Liver (tissue), 9 donors: Measurements from ENCODE around the gene RAF1. TPM values are rescaled to one million over a fixed set of nuclear protein-coding genes. Genes with fewer than 3 reads are reported as not detected.
"Not testable (repeated sequence)": the region's sequence is repeated elsewhere in the genome, so short reads cannot be mapped to it uniquely, and the experiment has no call there.

Source experiments
- DNase-seq: peaks from one replicate; pipeline ENCODE4 v3.0.0-alpha.2; 2017; ENCODE audit warnings: low spot score
- H3K27ac ChIP-seq, 2 donors: one replicate each; pipeline ENCODE4 v1.7.0; 2013; ENCODE audit warnings: inconsistent platforms in 2 of 2, low read length in 2 of 2, control low read depth in 1 of 2, low read depth in 1 of 2, mild to moderate bottlenecking in 1 of 2
- H3K27me3 ChIP-seq, 4 donors: one replicate each; pipeline versions ENCODE4 v1.6.1 to v1.7.0; 2013; ENCODE audit warnings: low read length in 3 of 4, inconsistent platforms in 1 of 4, mild to moderate bottlenecking in 1 of 4, moderate library complexity in 1 of 4; ENCODE audit not compliant: control insufficient read depth in 4 of 4, insufficient read depth in 4 of 4
- H3K36me3 ChIP-seq, 4 donors: one replicate each; pipeline versions ENCODE4 v1.6.1 to v1.7.0; 2013; ENCODE audit warnings: low read length in 3 of 4, mild to moderate bottlenecking in 3 of 4, low read depth in 1 of 4, moderate library complexity in 1 of 4; ENCODE audit not compliant: control insufficient read depth in 4 of 4, insufficient read depth in 3 of 4
- H3K4me1 ChIP-seq, 4 donors: one replicate each; pipeline versions ENCODE4 v1.6.1 to v1.7.0; 2013; ENCODE audit warnings: low read length in 3 of 4, mild to moderate bottlenecking in 3 of 4, moderate library complexity in 1 of 4; ENCODE audit not compliant: control insufficient read depth in 4 of 4, insufficient read depth in 4 of 4
- H3K4me3 ChIP-seq, 3 donors: one replicate each; pipeline versions ENCODE4 v1.6.1 to v1.7.0; 2013; ENCODE audit warnings: low read length in 3 of 3, control low read depth in 1 of 3, low read depth in 1 of 3, mild to moderate bottlenecking in 1 of 3
- H3K9ac ChIP-seq, 2 donors: one replicate each; pipeline ENCODE4 v1.7.0; 2013; ENCODE audit warnings: low read length in 2 of 2, mild to moderate bottlenecking in 2 of 2, moderate library complexity in 2 of 2, control low read depth in 1 of 2, low read depth in 1 of 2
- H3K9me3 ChIP-seq, 4 donors: one replicate each; pipeline versions ENCODE4 v1.6.1 to v1.7.0; 2013; ENCODE audit warnings: low read length in 3 of 4; ENCODE audit not compliant: control insufficient read depth in 4 of 4
- FOXA1 ChIP-seq: IDR thresholded peaks from 2 replicates; pipeline ENCODE4 v1.6.1; 2016; ENCODE audit warnings: antibody characterized with exemption
- HNF4G ChIP-seq: IDR thresholded peaks from 2 replicates; pipeline ENCODE4 v1.6.1; 2016; ENCODE audit warnings: antibody characterized with exemption
- JUND ChIP-seq, 2 donors: IDR thresholded peaks; 2 replicates each; pipeline ENCODE4 v1.6.1; 2016; ENCODE audit warnings: antibody characterized with exemption in 2 of 2
- WGBS: extraction: QIAGEN DNeasy Blood & Tissue Kit; methylation state at CpG from one replicate; pipeline ENCODE4 v1.1.7; 2013; 5-methylcytosine and 5-hydroxymethylcytosine counted together
- polyA plus RNA-seq, 2 donors: library from polyadenylated mRNA; stranded (reverse) in 1 of 2; unstranded in 1 of 2; fragments of 200-250 nt in 1 of 2; fragments of >200 nt in 1 of 2; fragmentation: Nextera tagmentation in 1 of 2; extraction: Ambion mirVana in 1 of 2; gene quantifications; one replicate each; pipeline versions ENCODE4 v1.2.1 to v1.2.3, GENCODE V29; 2013 to 2015
- total RNA-seq, 2 donors: library from RNA; depleted of rRNA; stranded (reverse); fragments of >200 nt; gene quantifications; one replicate each; pipeline ENCODE4 v1.2.3, GENCODE V29; 2014
- TF ChIP-seq, protein P1 (sequence below): IDR thresholded peaks from 2 replicates; pipeline ENCODE4 v1.6.1; 2016; ENCODE audit warnings: antibody characterized with exemption, mild to moderate bottlenecking
- TF ChIP-seq, protein P2 (sequence below): IDR thresholded peaks from 2 replicates; pipeline ENCODE4 v1.6.1; 2016; ENCODE audit warnings: antibody characterized with exemption
- donor health status: healthy.
- donor health status: healthy.
- donor health status: healthy.
- donor health status: healthy.
- donor health status: healthy.

Gene RAF1
- total and polyA plus RNA-seq, 4 donors = 44.3 to 92.3 (median 63.2) TPM

DNA sequence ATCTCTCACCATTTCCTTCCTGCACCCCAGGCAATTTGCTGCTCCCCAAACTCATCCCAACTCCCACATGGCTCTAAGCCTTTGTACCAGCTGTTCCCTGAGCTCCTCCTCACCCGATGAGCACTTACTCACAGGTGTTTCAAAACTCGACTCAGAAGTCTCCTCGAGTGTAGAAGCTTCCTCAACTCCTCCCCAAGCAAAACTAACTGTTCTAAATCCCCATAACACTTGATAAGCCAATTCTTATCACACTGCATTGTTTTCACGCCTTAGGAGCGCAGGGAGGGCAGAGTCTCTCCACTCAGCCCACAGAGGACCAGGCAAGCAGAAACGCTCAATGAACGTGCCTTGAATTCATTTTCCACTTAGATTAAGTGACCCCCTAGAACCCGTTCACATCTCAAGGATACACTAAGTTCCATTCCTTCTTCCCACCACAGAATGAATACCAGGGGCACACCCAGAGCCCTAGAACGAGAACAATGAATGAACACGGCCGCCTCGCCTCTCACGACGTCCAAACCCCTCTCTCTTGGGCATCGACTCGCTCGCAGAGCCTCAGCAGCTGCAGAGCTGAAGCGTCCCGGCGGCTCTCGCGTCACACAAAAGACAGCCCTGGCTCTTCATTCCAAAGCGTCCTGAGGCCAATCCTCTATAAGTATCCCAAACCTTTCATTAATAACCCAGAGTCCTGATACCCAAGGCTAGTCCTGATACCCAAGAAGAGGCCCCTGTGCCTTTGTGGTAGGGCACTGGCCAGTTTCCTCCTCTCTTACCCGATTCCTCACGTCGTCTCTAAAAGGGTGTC lies 1.1 kb downstream of the RAF1 start:
- peak overlapping the region; percentile 97 to 100 (median 100) for H3K4me3 ChIP-seq
- TF ChIP-seq, protein P1, sequence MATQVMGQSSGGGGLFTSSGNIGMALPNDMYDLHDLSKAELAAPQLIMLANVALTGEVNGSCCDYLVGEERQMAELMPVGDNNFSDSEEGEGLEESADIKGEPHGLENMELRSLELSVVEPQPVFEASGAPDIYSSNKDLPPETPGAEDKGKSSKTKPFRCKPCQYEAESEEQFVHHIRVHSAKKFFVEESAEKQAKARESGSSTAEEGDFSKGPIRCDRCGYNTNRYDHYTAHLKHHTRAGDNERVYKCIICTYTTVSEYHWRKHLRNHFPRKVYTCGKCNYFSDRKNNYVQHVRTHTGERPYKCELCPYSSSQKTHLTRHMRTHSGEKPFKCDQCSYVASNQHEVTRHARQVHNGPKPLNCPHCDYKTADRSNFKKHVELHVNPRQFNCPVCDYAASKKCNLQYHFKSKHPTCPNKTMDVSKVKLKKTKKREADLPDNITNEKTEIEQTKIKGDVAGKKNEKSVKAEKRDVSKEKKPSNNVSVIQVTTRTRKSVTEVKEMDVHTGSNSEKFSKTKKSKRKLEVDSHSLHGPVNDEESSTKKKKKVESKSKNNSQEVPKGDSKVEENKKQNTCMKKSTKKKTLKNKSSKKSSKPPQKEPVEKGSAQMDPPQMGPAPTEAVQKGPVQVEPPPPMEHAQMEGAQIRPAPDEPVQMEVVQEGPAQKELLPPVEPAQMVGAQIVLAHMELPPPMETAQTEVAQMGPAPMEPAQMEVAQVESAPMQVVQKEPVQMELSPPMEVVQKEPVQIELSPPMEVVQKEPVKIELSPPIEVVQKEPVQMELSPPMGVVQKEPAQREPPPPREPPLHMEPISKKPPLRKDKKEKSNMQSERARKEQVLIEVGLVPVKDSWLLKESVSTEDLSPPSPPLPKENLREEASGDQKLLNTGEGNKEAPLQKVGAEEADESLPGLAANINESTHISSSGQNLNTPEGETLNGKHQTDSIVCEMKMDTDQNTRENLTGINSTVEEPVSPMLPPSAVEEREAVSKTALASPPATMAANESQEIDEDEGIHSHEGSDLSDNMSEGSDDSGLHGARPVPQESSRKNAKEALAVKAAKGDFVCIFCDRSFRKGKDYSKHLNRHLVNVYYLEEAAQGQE = peak; percentile 44
- TF ChIP-seq, protein P2, sequence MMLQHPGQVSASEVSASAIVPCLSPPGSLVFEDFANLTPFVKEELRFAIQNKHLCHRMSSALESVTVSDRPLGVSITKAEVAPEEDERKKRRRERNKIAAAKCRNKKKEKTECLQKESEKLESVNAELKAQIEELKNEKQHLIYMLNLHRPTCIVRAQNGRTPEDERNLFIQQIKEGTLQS = no peak
- H3K9ac ChIP-seq = peak overlapping the region; percentile 94 to 98
- H3K9me3 ChIP-seq = no peaks in the 10 kb centered on the region
- WGBS = under 1% methylated on average over 26 of the region's 26 CpGs
- H3K4me1 ChIP-seq = peaks cover 10 to 39% (median 28%) of the 10 kb centered on the region in 4 donors
- DNase-seq = peak; percentile 57
- no peaks in the 10 kb centered on the region for H3K36me3 ChIP-seq
- H3K27me3 ChIP-seq = no peaks in the 10 kb centered on the region
- peak overlapping the region; percentile 99 to 100 for H3K27ac ChIP-seq

DNA sequence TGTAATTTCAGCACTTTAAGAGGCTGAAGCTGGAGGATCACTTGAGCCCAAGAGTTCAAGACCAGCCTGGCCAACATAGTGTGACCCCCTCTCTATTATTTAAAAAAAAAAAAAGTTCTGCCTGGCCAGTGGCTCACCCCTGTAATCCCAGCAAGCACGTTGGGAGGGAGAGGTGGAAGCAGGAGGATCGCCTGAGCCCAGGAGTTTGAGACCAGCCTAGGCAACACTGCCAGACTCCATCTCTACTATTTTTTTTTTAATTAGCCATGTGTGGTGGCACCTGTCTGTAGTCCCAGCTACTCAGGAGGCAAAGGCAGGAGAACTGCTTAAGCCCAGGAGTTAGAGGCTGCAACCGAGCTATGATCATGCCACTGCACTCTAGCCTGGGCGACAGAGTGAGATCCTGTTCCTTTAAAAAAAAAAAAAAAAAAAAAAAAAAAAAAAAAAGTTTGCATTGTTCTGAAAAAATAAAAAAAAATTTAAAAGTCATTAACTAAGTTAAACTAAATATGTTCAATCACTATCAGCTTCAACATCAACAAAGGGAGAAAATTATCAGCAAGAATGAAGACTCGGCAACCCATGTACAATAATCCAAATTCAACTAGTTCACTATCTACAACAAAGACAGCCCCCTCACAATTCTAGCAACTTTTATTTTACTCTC lies 1.9 kb downstream of the RAF1 start:
- Histone ChIP-seq H3K4me3 (peak overlapping the region; percentile 97 to 100 (median 100)), H3K36me3 (no peaks in the 10 kb centered on the region), H3K9me3 (no peaks in the 10 kb centered on the region), H3K9ac (peak overlapping the region; percentile 94 to 98), H3K27me3 (no peaks in the 10 kb centered on the region), H3K4me1 (peaks cover 10 to 41% (median 28%) of the 10 kb centered on the region in 4 donors), H3K27ac (peak overlapping the region; percentile 99 to 100)
- DNase-seq = no peak
- TF ChIP-seq HNF4G (no peak), FOXA1 (no peak), JUND (IDR thresholded peaks at IDR 0.05) (no peak)
- TF ChIP-seq, protein P1 = no peak
- WGBS = 28% methylated on average over 5 of the region's 5 CpGs

DNA sequence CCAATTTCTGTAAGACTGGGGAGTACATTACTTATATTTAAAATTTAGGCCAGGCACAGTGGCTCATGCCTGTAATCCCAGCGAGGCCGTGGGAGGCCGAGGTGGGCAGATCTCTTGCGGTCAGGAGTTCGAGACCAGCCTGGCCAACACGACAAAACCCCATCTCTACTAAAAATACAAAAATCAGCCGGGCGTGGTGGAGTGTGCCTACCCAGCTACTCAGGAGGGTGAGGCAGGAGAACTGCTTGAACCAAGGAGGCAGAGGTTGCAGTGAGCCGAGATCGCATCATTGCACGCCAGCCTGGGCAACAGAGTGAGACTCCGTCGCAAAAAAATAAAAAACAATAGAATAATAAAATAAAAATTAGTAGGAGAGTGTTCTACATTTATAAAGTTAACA lies 2.5 kb downstream of the RAF1 start:
- 88% methylated on average over 13 of the region's 13 CpGs for WGBS
- H3K27ac ChIP-seq, DNase-seq, H3K36me3 ChIP-seq, H3K9me3 ChIP-seq, H3K27me3 ChIP-seq, H3K4me3 ChIP-seq: not testable (repeated sequence)
- H3K9ac ChIP-seq = peak overlapping the region in 1 of 2 donors; percentile 12
- peaks cover 14 to 45% (median 31%) of the 10 kb centered on the region in 4 donors for H3K4me1 ChIP-seq
